Activated T-helper 1 cell treated with anti-CD3 and anti-CD28 coated beads, Interleukin-12 subunit alpha, Interleukin-12 subunit beta, Interleukin-2, Interleukin-4 antibody, amounts not matched to agents 30 ng/mL and 10 ng/mL and 1 ng/mL, durations not matched to agents 14 hours and 24 hours and 36 hours (primary cell): ENCODE data around the gene NTHL1. TPM values are rescaled to one million over a fixed set of nuclear protein-coding genes. Genes with fewer than 3 reads are reported as not detected.

Experiments
- total RNA-seq: library from RNA; stranded (reverse); gene quantifications from 2 replicates; pipeline ENCODE4 v1.2.3, GENCODE V29; 2022

NTHL1 gene
- total RNA-seq, 1 donor from 2014 or later: 50.0 TPM

Other genes with a start within 250 kb of the NTHL1 start
- 57.8 and 58.7 TPM in 2 replicates for gene HAGH, start 221.0 kb downstream of the NTHL1 start, total RNA-seq
- gene FAHD1, start 220.6 kb downstream of the NTHL1 start, total RNA-seq: 19.4 and 20.2 TPM in 2 replicates
- not detected in 2 replicates for gene MEIOB, start 175.7 kb downstream of the NTHL1 start, total RNA-seq
- gene HS3ST6, start 129.4 kb downstream of the NTHL1 start, total RNA-seq: not detected in 2 replicates
- 22.1 and 26.1 TPM in 2 replicates for gene MSRB1, start 104.6 kb downstream of the NTHL1 start, total RNA-seq
- gene RPL3L, start 93.1 kb downstream of the NTHL1 start, total RNA-seq: 1.1 and 1.9 TPM in 2 replicates
- 134 and 138 TPM in 2 replicates for gene NDUFB10, start 88.3 kb downstream of the NTHL1 start, total RNA-seq
- gene RPS2, start 83.0 kb downstream of the NTHL1 start, total RNA-seq: 3,144 and 3,145 TPM in 2 replicates
- 0.70 and 0.93 TPM in 2 replicates for gene RNF151, start 81.0 kb downstream of the NTHL1 start, total RNA-seq
- gene TBL3, start 75.8 kb downstream of the NTHL1 start, total RNA-seq: 84.9 and 87.3 TPM in 2 replicates
- 0.24 TPM in 1 of 2 replicates, not detected in the other for gene NOXO1, start 66.4 kb downstream of the NTHL1 start, total RNA-seq
- gene GFER, start 63.6 kb downstream of the NTHL1 start, total RNA-seq: 46.2 and 54.0 TPM in 2 replicates
- 21.2 and 26.3 TPM in 2 replicates for gene SYNGR3, start 57.9 kb downstream of the NTHL1 start, total RNA-seq
- 100 and 105 TPM in 2 replicates for gene ZNF598, start 38.0 kb downstream of the NTHL1 start, total RNA-seq
- gene NPW, start 28.0 kb downstream of the NTHL1 start, total RNA-seq: 3.6 and 3.9 TPM in 2 replicates
- gene NHERF2, start 20.9 kb downstream of the NTHL1 start, total RNA-seq: 2.2 and 2.5 TPM in 2 replicates
- gene TSC2, start 151 bp upstream of the NTHL1 start, total RNA-seq: 96.4 and 111 TPM in 2 replicates
- 92.5 and 104 TPM in 2 replicates for gene PKD1, start 88.1 kb upstream of the NTHL1 start, total RNA-seq
- gene RAB26, start 100.8 kb upstream of the NTHL1 start, total RNA-seq: 0.24 and 0.70 TPM in 2 replicates
- gene TRAF7, start 107.9 kb upstream of the NTHL1 start, total RNA-seq: 70.4 and 73.1 TPM in 2 replicates
- gene CASKIN1, start 148.8 kb upstream of the NTHL1 start, total RNA-seq: 1.0 and 1.2 TPM in 2 replicates
- gene MLST8, start 157.6 kb upstream of the NTHL1 start, total RNA-seq: 57.0 and 61.9 TPM in 2 replicates
- gene BRICD5, start 163.0 kb upstream of the NTHL1 start, total RNA-seq: 24.7 and 25.1 TPM in 2 replicates
- 37.2 and 37.7 TPM in 2 replicates for gene PGP, start 167.0 kb upstream of the NTHL1 start, total RNA-seq
- gene E4F1, start 175.8 kb upstream of the NTHL1 start, total RNA-seq: 35.6 and 37.4 TPM in 2 replicates
- gene DNASE1L2, start 188.6 kb upstream of the NTHL1 start, total RNA-seq: 1.6 and 2.2 TPM in 2 replicates
- gene ECI1, start 203.8 kb upstream of the NTHL1 start, total RNA-seq: 35.5 and 36.5 TPM in 2 replicates
- 398 and 403 TPM in 2 replicates for gene RNPS1, start 220.3 kb upstream of the NTHL1 start, total RNA-seq